Right forelimb (tissue), 1 donor: ENCODE data around the gene LRP1-AS.

Experiments used
- DNase-seq: peaks from one replicate; pipeline ENCODE4 v3.0.0-alpha.2; 2018

The LRP1-AS gene

GRCh38 chr12:57116580-57117281 lies 30.7 kb downstream of the LRP1-AS start:
- DNase-seq: no peak

GRCh38 chr12:57112492-57113294 lies 34.7 kb downstream of the LRP1-AS start:
- peak; percentile 34 for DNase-seq

- DNase-seq: peak; percentile 79
These were observed 36.2 kb downstream of the LRP1-AS start, which contains the start of gene STAT6 for GRCh38 chr12:57111031-57111734. Gene STAT6, minus strand, starts transcription at chr12:57111362. Its CDS starts 3,084 bp downstream, at chr12:57108278.

- DNase-seq: peak; percentile 69
These were observed 37.1 kb downstream of the LRP1-AS start for GRCh38 chr12:57110104-57111030.

DNA sequence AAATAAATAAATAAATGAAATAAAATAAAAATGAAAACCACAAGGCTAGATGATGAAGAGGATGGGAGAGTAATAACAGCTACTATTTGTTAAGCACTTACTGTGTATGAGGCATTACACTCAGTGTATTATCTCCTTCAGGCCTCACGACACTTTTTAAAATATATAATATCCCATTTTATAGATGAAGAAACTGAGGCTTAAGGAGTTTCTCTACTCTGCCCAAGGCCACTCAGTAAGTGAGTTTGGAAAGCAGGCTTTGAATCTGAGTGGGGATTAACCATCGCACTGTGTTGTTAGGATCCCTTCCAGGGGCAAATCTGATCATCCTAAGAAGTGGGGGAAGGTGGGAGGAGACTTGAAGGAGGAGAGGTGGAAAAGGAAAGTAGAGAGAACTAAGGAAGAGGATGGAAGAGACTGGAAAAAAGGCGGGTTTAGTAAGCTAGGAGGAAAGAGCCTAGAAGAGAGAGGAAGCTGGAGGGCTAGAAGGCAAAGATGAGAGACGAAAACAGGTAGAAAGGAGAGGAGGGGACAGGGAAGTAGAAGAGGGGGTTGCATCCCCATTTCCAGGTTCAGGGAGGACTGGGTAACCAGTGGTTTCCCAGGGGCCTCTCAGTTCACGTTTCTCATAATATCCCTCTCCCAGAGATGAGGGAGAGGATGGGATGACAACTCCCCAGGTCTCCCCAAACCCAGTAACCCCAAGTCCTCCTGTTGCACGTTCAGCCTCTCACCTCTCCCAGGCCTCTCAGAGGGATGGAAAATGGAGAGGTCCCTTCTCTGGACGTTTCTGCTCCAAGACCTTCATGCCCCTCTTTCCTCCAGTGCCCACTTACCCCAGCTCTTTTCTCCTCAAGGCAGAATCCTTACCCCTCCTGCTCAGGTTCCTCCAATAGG lies 38.0 kb downstream of the LRP1-AS start:
- DNase-seq: peak; percentile 39

- DNase-seq: peak; percentile 32
These were observed 39.8 kb downstream of the LRP1-AS start for GRCh38 chr12:57107456-57108155.

DNA sequence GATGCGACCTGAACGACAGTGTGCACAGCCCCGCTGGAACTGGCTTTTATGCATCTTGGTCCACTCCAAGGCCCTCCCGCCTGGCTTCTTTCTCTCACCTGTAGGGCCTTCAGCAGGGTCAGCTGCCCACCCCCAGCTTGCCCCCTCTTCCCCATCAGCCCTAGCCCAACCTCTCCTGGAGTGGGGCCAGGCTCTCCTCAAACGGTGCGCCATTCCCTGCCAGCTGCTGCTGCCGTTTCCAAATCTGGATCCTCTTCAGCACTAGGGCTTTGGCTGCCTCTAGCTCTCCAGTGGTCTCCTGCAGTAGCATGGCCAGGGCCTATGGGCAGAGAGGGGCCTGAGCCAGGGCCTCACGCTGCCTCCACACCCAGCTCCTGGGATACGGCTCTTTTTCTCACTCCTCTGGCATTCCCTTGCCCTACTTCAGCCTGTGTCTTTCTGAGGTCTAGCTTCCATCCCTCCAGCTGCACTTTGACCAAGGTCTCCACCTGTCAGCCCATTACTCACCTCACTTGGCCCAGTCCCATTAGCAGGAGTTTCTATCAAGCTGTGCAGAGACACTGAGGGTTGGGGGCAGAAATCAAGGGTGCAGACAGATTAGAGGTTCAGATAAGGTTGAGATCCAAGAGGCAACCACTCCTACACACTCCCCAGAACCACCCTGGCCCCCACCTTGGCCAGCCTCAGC lies 41.3 kb downstream of the LRP1-AS start:
- DNase-seq: peak; percentile 42

- DNase-seq: no peak
These were observed 42.2 kb downstream of the LRP1-AS start for GRCh38 chr12:57105011-57105753.

DNA sequence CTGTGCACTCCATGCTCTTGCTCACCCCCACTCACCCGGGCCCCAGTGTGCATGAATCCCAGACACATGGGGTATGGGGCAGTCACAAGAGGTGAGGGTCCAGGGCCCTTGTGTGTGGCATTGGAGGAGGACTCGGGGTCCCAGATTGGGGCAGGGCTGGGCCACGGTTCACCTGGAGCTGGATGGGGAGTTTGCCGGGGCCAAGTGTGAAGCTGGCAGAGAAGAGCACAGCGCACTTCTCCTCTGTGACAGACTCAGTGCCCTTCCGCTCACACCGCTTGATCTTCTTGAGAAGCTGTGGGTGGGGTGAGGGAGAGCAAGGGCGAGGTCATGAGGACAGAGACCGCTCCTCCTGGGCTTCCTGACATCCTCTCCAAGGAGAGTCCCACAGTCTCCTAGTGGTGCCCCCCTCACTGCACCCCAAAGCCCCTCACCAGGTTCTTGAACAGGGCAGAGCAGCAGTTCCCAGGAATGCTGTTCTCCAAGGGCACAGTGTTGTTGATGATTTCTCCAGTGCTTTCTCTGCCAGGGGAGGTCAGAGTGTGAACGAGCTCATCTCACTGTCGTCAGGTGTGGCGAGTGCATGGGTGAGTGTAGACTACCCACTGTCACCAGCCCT lies 43.0 kb downstream of the LRP1-AS start:
- DNase-seq: no peak

DNA sequence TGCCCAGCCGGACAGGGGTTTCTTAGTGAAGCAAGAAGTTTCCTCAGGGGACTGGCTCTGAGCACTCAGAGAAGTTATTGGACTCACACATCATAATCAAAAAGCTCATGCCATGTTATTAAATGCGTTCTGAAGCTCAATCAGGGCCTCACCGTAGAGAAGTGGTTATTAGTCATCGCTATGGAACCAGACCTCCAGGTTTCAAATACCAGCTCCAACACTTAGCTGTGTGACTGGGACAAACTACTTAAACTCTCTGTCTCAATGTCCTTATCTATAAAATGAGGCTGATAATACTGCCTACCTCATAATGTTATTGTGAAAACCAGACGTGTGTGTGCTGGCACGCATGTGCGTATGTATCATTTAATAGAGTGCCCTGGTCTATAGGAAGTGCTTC lies 43.6 kb downstream of the LRP1-AS start:
- DNase-seq: no peak

DNA sequence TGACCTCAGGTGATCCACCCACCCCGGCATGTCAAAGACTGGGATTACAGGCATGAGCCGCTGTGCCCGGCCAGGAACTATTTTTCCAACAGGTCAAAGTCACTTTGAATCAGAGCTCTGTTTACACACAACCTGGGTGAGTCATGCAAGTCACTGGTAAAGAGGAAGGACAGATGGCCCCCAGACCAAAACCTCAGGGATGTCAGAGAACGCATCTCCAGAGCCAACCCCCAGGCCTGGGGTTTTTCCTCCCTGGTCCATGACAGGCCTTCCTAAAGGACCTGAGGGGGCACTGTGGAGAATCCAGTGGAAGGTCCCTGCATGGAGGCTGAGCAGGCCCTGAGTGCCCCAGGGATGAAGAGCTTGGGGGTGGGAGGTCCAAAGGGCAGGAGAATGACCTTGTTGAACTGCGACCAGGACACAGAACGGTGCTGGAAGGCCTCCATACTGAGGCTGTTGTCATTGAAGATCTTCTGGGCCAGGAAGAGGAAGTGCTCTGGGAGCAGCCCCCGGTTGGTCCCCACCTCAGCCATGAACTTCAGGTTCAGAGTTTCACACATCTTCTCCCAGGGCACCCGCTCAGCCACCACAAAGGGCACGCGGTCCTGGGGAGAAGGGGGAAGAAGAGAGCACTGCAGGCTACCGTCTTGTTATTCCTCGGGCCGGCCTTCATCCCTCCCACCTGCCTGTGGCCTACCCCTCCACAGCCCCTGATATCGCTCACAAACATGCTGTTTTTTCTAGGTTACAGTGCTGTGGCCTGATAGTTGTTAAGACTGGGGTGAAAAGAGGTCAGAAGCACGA lies 45.3 kb downstream of the LRP1-AS start:
- peak; percentile 19 for DNase-seq

- DNase-seq: peak; percentile 34
These were observed 47.7 kb downstream of the LRP1-AS start for GRCh38 chr12:57099766-57100165.

DNA sequence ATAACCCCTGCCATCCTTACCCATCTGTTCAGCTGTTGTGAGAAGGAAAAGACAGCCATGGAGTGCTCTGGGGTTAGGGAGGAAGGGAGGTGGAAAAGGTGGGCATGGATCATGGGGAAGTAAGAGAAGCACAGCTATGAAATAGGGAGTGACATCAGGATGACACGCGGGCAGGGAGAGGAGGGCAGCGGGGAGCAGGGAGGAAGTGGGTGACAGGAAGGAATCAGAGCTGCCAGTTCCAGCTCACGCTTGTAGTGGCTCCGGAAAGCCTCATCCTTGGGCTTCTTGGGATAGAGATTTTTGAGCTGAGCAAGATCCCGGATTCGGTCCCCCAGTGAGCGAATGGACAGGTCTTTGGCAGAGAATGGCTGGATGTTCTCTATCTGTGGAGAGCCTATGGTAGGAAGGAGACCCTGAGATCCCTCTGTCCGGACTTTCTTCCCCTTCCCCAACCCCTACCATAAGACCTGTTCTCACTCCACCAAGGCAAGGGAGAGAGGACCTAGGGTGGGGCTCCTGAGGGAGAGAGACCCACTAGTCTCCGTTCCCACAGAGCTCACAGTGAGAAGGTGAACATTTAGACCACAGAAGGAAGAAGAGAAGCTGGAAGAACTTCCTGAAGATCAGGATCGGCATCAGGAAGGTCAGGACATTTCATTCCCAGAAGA lies 48.2 kb downstream of the LRP1-AS start:
- peak; percentile 26 for DNase-seq

DNA sequence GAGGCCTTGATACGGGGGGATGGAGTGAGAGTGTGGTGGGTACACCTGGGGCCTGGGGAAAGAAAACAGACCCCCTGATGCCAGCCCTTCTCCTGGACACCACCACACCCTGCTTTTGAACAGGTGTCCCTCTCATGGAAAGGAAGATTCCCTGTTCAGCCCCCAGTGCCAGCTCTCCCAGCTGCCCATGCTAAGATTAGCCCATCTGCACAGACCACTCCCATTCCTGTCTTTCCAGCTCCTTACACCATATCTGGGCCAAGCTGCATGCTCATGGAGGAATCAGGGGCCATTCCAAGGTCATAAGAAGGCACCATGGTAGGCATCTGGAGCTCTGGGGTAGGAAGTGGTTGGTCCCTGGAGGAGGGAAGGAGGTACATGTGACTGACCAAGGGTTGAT lies 48.9 kb downstream of the LRP1-AS start:
- DNase-seq: no peak

GRCh38 chr12:57097554-57097835 lies 49.9 kb downstream of the LRP1-AS start:
- DNase-seq: no peak

GRCh38 chr12:57096748-57097553 lies 50.5 kb downstream of the LRP1-AS start:
- DNase-seq: peak; percentile 43
